ENCODE data around the gene NFYB.

- no peak for TF ChIP-seq EP300 (IDR thresholded peaks at IDR 0.05)
- TF ChIP-seq RAD21 (conservative IDR thresholded peaks at IDR 0.05 in 1 of 2, IDR thresholded peaks at IDR 0.05 in 1 of 2): no peak
- TF ChIP-seq CTCF (IDR thresholded peaks at IDR 0.05): no peak
- no peak for TF ChIP-seq SREBF2 (IDR thresholded peaks at IDR 0.05)
- TF ChIP-seq RFX5 (IDR thresholded peaks at IDR 0.05): no peak
- no peak for TF ChIP-seq HDAC2 (IDR thresholded peaks at IDR 0.05)
- TF ChIP-seq CBX2 (IDR thresholded peaks at IDR 0.05; ENCODE audit: borderline replicate concordance, low read depth): no peak
- no peak for TF ChIP-seq USF2 (IDR thresholded peaks at IDR 0.05)
- TF ChIP-seq ESRRA (IDR thresholded peaks at IDR 0.05; ENCODE audit: borderline replicate concordance, low read length): no peak
These were observed 17.9 kb upstream of the NFYB start for GRCh38 chr12:104155711-104156555.

Measured in A549 (cell line).